NCI-H1092 treated with DMSO at 0.1 percent for 48 hours (cell line): Measurements from ENCODE around the gene NFATC4.
"Not testable (repeated sequence)": the region's sequence is repeated elsewhere in the genome, so short reads cannot be mapped to it uniquely, and the experiment has no call there.

Source experiments
- DNase-seq: peaks from one replicate; lab custom pipeline; 2025; lab: John Stamatoyannopoulos, UW

NFATC4 gene

DNA sequence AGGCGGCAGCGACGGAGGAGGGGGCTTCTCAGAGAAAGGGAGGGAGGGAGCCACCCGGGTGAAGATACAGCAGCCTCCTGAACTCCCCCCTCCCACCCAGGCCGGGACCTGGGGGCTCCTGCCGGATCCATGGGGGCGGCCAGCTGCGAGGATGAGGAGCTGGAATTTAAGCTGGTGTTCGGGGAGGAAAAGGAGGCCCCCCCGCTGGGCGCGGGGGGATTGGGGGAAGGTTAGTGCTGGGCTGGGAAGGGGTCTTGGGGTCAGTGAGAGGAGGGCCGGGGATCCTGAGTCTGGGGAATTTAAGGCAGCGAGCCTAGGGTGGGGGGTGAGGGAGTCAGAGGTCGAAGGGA, 203 bp downstream of the NFATC4 start:
- DNase-seq = no peak

DNA sequence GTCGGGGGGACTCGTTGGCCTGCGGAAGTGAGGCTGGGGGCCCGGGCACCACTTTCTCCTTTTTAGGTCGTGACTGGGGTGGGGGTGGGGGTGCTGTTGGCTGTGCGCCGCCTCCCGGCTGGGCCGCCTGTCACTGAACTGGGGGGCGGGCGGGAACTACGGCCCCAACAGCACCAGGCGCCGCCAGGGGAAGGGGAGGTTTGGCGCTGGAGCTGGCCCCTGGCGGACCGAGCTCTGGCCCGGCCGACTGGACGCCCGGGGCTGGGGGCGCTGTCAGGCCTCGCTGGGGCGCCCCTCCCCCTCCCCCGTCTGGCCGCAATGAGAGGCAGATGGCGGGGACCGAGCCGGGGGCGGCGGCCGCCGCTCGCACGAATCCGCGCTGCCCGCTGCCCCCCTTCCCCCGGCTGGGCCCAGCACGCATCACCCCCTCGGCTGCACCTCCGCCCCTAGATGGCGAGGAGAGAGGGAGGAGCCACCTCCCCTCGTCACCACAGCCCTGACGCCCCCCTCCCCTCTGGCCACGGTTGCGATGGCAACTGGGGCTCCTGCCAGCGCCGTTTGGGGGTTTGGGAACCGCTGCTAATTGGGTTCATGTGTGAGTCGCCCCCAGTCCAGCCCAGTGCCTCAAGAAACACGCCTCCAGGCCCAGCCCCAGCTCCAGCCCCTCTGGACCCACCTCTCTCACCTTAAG, 723 bp downstream of the NFATC4 start:
- peak; percentile 79 for DNase-seq

DNA sequence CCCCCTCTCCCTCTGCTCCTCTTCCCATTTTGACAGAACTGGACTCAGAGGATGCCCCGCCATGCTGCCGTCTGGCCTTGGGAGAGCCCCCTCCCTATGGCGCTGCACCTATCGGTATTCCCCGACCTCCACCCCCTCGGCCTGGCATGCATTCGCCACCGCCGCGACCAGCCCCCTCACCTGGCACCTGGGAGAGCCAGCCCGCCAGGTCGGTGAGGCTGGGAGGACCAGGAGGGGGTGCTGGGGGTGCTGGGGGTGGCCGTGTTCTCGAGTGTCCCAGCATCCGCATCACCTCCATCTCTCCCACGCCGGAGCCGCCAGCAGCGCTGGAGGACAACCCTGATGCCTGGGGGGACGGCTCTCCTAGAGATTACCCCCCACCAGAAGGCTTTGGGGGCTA, 1.5 kb downstream of the NFATC4 start:
- DNase-seq = no peak

DNA sequence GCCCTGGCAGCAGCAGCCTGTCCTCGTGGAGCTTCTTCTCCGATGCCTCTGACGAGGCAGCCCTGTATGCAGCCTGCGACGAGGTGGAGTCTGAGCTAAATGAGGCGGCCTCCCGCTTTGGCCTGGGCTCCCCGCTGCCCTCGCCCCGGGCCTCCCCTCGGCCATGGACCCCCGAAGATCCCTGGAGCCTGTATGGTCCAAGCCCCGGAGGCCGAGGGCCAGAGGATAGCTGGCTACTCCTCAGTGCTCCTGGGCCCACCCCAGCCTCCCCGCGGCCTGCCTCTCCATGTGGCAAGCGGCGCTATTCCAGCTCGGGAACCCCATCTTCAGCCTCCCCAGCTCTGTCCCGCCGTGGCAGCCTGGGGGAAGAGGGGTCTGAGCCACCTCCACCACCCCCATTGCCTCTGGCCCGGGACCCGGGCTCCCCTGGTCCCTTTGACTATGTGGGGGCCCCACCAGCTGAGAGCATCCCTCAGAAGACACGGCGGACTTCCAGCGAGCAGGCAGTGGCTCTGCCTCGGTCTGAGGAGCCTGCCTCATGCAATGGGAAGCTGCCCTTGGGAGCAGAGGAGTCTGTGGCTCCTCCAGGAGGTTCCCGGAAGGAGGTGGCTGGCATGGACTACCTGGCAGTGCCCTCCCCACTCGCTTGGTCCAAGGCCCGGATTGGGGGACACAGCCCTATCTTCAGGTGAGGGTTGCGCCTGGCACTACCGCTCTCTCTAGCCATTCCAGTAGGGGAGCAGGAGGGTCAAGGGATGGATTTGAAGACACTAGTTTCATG, 2.1 kb downstream of the NFATC4 start:
- no peak for DNase-seq

DNA sequence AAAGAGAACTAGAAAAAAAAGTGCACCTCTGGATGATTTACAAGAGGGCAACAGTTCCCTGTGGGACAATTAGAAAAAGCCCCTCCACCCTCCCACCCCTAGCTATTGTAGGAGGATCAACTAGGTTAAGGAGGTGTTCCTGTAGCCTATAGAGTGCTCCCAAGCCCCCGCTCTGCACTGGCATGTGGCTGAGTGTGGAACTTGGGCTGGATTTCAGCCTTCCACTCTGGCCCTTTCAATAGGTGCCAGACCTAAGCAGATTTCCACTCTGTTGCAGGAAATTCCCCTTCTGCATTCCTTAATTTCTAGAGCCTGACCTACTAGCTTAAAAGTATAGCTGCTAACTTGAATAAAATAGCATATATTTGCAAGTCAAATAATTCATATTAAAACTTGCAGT, 2.8 kb downstream of the NFATC4 start:
- DNase-seq = no peak

DNA sequence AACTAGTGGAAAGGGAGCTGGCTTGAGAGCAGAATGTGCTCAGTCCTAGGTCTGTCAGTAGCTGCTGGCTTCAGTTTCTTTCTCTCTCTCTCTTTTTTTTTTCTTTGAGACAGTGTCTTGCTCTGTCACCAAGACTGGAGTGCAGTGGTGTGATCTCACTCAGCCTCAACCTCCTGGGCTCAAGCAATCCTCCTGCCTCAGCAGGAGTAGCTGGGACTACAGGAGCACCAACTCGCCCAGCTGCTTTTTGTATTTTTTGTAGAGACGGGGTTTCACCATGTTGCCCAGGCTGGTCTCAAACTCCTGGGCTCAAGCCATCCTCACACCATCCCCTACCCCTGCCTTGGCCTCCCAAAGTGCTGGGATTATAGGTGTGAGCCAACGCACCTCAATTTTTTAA, 3.6 kb downstream of the NFATC4 start:
- not testable (repeated sequence) for DNase-seq

DNA sequence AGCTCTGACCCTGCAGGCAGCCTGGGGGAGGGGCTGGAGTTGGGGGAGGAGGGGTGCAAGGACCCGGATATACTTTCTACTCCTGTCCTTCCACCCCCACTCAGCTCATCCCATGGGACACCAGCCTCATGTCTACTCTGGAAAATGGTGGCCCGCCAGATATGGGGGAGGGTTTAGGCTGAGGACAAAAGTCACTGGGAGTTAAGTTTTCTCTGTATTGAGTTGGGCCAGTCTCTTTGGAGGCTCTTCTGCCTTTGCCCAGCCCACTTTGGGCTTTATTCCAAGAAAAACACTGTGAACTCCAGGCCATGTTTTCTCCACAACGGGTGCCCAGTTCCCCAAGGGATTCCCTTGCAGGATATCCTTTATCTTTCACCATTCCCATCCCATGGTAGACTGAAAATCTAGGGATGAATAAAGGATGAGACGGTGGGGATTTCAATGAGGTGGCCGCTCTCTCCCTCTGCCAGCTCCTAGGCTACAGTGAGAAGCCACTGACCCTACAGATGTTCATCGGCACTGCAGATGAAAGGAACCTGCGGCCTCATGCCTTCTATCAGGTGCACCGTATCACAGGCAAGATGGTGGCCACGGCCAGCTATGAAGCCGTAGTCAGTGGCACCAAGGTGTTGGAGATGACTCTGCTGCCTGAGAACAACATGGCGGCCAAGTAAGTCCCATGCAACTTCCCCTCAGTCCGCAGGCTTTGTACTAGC, 4.9 kb downstream of the NFATC4 start:
- DNase-seq = no peak

DNA sequence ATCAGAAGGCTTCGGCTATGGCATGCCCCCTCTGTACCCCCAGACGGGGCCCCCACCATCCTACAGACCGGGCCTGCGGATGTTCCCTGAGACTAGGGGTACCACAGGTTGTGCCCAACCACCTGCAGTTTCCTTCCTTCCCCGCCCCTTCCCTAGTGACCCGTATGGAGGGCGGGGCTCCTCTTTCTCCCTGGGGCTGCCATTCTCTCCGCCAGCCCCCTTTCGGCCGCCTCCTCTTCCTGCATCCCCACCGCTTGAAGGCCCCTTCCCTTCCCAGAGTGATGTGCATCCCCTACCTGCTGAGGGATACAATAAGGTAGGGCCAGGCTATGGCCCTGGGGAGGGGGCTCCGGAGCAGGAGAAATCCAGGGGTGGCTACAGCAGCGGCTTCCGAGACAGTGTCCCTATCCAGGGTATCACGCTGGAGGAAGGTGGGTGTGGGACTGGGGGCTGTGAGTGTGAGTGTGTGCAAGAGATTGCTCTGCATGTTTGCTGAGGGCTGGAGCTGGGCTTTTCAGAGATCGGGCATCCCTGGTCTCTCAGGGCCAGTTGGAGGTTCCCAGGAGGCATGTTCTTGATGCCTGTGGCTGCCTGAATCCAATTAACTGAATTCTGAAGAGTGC, 8.6 kb downstream of the NFATC4 start:
- DNase-seq = no peak

DNA sequence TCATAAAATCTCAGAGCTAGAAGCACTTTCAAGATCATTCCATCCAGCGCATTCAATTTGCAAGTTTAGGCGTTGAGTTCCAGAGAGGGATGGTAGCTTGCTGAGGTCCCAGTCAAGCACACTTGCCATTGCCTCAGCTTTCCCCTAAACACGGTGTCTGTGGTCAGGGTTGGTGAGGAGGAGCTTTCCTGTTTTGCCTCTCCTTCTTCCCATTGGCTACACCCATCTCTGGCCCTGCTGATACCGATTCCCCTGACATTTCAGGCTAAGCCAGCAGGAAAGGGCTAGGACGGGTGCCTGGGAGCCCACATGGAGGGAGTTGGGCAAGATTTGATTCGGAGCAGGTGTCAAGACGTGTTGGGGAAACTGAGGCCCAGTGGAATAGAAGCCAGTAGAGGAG, 9.1 kb downstream of the NFATC4 start:
- DNase-seq = no peak

DNA sequence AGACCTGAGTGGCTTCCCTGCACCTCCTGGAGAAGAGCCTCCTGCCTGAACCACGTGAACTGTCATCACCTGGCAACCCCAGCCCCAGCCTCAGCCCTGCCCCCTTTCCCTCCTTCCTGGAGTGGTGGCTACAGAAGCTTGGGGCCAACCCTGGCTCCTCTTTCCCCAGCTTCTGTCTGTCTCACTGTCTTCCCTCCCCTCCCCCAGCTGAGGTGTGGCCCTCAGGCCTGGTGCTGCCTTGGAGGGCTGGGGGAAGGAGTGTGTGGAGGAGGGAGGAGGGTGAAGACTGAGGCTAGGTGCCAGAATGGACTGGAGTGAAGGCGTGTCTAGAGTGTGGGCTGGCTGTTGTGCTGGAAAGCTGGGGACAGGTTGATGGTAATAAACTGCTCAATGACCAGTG, 9.7 kb downstream of the NFATC4 start:
- DNase-seq = no peak

DNA sequence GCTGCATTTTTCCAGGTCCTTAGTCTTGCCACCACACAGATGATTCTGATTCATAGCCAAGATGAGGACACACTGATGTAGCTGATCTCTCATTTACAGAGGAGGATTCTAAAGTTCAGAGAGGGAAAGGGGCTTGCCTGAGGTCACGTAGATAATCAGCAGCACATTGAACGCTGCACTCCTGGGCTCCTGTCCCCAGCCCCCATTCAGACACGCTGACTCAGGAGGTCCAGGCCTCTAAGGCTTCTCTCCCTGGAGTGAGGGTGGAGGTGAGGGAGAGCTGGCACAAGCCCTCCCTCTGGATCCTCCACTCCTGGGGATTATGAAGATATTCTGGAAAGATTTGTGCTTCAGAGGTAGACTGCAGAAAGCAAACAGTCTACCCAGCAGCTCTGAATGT, 10.3 kb downstream of the NFATC4 start:
- no peak for DNase-seq

DNA sequence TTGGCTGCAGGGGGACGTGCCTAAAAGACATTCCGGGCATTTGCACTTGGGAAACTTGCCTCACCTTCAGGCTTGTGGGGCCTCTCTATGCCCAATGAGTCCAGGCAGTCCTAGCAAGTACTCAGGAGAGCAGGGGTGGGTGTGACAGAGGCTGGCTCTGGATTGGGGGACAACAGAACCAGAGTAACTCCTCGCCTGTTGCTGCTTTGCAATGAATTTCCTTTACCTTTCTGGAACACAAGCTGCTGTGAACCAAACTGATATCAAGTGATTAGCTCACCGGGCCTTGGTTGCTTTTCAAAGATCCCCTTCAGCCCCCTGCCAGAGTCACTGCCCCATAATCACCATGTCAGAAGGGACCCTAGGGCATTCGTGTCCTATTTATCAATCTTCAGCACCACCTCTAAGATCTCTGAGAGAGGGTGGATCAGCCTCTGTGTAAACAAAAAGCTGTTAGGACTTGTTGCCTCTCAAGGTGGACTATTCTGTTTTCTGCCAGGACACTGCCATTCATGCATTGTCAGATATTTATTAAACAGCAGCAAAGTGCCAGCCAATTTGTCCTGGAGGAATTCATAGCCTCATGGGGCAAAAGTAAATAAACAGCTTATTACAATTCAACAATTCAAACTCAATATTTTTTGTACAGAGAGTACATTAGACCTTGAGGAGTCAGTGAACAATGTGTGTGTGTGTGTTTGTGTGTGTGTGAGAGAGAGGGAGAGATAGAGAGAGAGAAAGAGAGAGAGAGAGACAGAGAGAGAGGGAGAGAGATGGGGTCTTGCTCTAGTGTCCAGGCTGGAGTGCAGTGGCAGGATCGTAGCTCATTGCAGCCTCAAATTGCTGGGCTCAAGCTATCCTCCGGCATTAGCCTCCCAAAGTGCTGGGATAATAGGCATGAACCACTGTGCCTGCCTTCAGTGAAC, 11.3 kb downstream of the NFATC4 start:
- no peak for DNase-seq

DNA sequence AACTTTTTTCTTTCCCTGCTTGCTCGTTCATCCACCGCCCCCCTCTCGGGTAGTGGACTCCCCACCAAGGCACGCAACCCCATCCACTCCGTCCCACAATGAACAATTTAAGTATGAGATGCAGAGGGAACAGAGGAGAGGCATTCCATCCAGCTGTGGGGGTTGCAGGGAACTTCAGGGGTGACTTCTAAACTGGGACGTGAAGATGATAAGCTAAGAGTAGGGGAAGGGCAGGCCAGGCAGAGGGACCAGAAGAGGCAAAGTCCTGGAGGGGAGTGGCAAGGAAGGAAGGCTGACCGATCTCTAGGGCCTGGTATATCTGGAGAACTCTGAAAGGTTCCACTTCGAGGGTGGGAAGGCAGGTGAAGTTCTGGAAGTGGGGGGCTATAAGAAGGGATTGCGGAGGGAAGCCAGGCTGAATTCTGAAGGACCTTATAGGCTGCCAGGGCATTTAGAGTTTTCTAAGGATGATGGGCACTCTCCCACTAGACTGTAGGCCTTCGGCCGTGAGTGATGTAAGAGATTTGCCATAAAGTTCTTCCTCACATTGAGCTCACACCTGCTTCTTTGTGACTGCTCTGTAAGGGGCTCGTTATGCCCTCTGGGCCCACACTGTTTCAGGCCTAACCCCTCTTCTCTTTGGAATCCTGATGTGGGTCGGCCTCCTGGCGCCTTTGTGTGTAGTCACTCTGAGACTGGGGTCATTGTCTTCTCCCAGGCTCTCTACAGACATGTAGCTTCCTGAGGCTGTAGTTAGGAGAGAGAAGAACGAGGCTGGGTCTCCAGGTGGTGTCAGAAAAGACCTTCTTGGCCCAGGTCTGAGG, 12.1 kb downstream of the NFATC4 start:
- no peak for DNase-seq

DNA sequence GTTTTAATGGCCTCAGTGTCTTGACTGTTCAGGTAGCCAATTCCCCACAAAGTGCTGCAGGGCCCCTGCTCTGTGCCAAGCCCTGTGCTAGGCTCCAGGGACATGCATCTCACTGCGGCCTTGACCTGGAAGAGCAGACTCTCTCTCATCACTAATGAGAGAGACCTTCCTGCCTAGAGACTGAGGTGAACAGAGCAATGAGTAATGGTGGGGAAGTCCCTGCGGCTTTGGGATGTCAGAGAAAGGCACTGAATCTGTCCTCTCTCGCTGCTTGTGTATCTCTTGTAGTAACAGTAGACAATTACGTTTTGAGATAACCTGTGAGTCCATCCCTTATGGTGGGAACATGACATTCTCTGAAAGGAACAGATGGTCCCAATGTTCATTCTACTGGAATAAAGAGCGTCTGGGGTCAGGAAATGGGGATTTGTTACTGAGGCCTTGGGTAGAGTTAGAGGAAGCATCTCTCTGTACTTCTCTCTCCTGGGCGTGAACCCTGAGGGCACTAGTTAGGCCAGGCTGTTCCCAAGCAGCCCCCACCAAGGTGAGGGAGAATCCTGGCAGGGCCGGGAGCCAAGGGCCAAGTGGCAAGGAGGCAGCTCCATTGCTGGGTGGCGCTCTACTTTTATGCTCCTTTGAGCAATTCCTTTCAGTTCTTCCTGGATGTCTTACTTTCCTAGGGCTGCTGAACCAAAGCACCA, 13.5 kb downstream of the NFATC4 start:
- DNase-seq = no peak

DNA sequence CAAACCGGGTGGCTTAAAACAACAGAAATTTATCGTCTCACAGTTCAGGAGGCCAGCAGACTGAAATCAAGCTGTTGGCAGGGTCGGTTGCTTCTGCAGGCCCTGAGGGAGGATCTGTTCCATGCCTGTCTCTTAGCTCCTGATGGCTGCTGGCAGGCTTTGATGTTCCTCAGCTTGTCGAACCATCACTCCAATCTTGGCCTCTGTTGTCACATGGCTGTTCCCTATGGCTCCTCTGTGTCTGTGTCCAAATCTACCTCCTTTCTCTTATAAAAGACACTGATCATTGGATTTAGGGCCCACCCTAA, 14.0 kb downstream of the NFATC4 start:
- DNase-seq = no peak

DNA sequence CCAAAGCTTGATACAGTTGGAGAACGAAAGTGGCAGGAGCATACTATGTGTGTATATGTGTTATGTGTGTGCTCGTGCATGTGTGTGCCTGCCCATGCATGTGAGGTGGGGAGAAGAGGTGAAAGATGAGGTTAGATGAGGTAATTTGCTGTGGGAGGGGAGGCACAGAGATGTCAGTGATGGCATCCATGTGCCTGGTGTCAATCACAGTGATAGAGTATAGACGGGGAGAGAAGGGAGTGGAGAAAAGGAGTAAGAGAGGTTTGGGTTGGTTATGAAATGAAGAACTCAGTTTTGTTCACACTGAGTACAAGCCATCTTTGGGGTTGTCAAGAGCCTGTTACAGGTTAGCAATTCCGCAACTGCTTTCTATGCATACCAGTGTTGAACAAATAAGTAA, 16.2 kb downstream of the NFATC4 start:
- DNase-seq = no peak

DNA sequence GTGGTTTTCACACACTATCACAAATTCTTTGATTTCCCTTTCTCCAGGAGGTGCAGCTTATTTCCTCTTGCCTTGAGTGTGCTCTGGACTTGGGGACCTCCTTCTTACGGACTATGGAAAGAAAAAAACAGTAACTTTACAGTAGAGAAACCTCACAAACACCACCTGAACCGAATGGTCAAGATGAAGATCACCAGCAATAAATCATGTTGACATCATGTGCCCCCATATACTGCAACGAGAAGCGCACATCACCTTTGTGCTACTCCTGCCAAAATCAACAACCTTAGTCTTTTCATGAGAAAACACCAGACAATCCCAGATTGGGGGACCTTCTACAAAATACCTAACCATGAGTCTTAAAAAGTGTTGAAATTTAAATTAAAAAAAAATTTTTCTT, 17.5 kb downstream of the NFATC4 start:
- no peak for DNase-seq

DNA sequence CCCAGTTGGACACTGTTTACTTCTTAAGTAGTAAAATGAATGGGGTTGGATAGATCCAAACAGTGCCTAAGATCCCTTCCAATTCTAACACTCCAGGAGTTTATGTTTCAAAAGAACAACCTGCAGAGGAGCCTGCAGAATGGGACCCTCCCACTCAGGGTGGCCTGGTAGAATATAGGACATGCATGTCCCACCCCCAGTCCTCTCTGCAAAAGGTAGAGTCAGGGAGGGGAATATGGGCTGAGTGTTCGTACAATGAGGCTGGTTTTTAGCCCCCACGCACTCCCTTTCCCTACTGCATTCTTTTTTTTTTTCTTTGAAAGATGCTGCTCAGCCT, 19.0 kb downstream of the NFATC4 start:
- no peak for DNase-seq

DNA sequence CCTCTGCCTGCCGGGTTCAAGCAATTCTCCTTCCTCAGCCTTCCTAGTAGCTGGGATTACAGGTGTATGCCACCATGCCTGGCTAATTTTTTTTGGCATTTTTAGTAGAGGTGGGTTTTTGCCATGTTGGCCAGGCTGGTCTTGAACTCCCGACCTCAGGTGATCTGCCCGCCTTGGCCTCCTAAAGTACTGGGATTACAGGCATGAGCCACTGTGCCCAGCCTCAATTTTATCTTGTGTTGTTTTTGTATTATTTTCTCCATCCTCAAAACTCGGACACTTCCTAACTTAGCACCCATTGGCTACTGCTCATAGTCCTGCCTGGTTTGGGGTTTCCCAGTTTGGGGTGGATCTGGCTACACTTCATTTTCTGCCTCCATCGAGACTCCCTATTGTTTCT, 19.6 kb downstream of the NFATC4 start:
- DNase-seq = not testable (repeated sequence)

DNA sequence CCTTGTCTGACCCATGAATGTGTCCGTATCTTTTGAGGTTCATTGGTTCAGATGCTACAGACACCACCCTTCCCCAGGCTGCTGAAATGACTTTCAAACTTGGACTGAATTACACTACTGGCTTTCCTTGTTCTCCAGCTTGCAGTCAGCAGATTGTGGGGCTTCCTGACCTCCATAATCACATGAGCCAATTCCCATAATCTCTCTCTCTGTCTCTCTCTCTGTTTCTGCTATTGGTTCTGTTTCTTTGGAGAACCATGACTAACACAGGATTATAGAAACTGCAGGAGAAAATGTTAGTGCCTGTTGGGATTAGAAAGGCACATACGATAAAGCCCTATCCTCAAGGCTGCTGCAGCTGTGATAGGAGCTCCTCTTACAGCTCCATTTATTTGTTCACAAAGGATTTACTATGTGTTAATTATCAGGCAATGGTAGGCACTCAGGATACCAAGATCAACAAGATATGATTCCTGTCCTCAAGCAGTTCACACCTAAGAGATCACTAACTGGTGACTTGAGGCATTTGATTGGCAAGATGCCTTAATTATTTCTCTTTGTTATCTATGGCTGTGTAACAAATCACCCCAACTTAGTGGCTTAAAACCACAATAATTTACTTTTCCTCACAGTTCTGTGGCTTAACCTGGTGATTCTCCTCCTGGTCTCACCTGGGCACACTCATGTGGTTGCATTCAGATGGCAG, 20.6 kb downstream of the NFATC4 start:
- no peak for DNase-seq
